Immature natural killer cell (primary cell): ENCODE data around the gene LGR5. TPM values are rescaled to one million over a fixed set of nuclear protein-coding genes. Genes with fewer than 3 reads are reported as not detected.
A peak's percentile ranks its signal among the peaks of the same experiment; 100 is the strongest.

Experiments used
- DNase-seq, 3 donors: peaks; one replicate each; pipeline ENCODE4 v3.0.0; 2022; ENCODE audit warnings: mixed read lengths in 1 of 3
- H3K27ac Mint-ChIP-seq, 6 donors: one replicate each; pipeline ENCODE4 v1.8.0; 2020; ENCODE audit warnings: mixed read lengths in 6 of 6, mild to moderate bottlenecking in 5 of 6, inconsistent platforms in 4 of 6, moderate library complexity in 3 of 6
- H3K27me3 Mint-ChIP-seq, 3 donors: one replicate each; pipeline ENCODE4 v1.8.0; 2020 to 2021; ENCODE audit warnings: low read depth in 3 of 3, mild to moderate bottlenecking in 3 of 3, mixed read lengths in 3 of 3, moderate library complexity in 3 of 3, inconsistent platforms in 1 of 3
- H3K36me3 Mint-ChIP-seq, 3 donors: one replicate each; pipeline ENCODE4 v1.8.0; 2020; ENCODE audit warnings: mixed read lengths in 3 of 3, inconsistent platforms in 2 of 3, mild to moderate bottlenecking in 2 of 3
- H3K4me1 Mint-ChIP-seq, 2 donors: one replicate each; pipeline ENCODE4 v1.8.0; 2020; ENCODE audit warnings: inconsistent platforms in 2 of 2, mild to moderate bottlenecking in 2 of 2, mixed read lengths in 2 of 2, moderate library complexity in 1 of 2
- H3K4me3 Mint-ChIP-seq, 5 donors: one replicate each; pipeline ENCODE4 v1.8.0; 2020; ENCODE audit warnings: mild to moderate bottlenecking in 5 of 5, mixed read lengths in 5 of 5, inconsistent platforms in 3 of 5, moderate library complexity in 3 of 5
- H3K9me3 Mint-ChIP-seq, 6 donors: one replicate each; pipeline ENCODE4 v1.8.0; 2020; ENCODE audit warnings: mild to moderate bottlenecking in 6 of 6, mixed read lengths in 6 of 6, inconsistent platforms in 4 of 6, moderate library complexity in 3 of 6
- polyA plus RNA-seq, 3 donors: library from polyadenylated mRNA; unstranded; fragments of 300-500 nt; fragmentation: Illumina TruSeq; gene quantifications; one replicate each; pipeline ENCODE4 v1.2.3, GENCODE V29; 2021

LGR5 gene
- polyA plus RNA-seq, 3 donors from 2014 or later = not detected

GRCh38 chr12:71585218-71585617, 145.6 kb downstream of the LGR5 start:
- Mint-ChIP-seq H3K27ac (no peak overlapping the region), H3K9me3 (peaks cover 0 to 1% (median 0%) of the 10 kb centered on the region in 6 donors), H3K36me3 (no peaks in the 10 kb centered on the region), H3K4me3 (no peak overlapping the region), H3K27me3 (peaks cover under 1 to 4% (median 1%) of the 10 kb centered on the region in 3 donors), H3K4me1 (no peaks in the 10 kb centered on the region)
- DNase-seq = no peak

- Mint-ChIP-seq H3K27ac (no peak overlapping the region), H3K9me3 (peaks cover 0 to 1% (median 0%) of the 10 kb centered on the region in 6 donors), H3K27me3 (peaks cover 1 to 9% (median 1%) of the 10 kb centered on the region in 3 donors), H3K36me3 (no peaks in the 10 kb centered on the region), H3K4me1 (no peaks in the 10 kb centered on the region), H3K4me3 (no peak overlapping the region)
- no peak for DNase-seq
Observed at GRCh38 chr12:71587012-71587411, 147.4 kb downstream of the LGR5 start.

DNA sequence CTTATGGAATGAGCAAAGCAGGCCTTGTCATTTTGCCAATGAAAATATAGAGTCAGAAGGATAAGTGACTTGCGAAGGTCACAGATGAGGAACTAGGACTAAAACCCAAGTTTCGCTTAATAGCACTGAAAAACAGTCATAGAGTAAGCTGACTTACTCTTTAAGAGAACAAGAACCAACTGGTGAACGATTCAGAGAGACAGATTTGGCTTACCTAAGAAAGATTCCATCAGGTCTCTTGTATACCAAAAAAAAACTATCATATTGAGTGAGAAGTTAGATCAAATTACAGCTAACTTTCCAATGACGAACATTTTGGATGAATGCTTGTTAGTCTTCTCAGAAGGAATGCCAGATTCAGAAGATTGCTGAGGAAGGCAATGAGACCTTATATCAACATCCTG, 149.9 kb downstream of the LGR5 start:
- Mint-ChIP-seq H3K9me3 (peaks cover 0 to 7% (median 0%) of the 10 kb centered on the region in 6 donors), H3K4me3 (no peak overlapping the region), H3K27ac (no peak overlapping the region), H3K36me3 (no peaks in the 10 kb centered on the region), H3K27me3 (peaks cover 1 to 10% (median 6%) of the 10 kb centered on the region in 3 donors), H3K4me1 (no peaks in the 10 kb centered on the region)
- DNase-seq = no peak

DNA sequence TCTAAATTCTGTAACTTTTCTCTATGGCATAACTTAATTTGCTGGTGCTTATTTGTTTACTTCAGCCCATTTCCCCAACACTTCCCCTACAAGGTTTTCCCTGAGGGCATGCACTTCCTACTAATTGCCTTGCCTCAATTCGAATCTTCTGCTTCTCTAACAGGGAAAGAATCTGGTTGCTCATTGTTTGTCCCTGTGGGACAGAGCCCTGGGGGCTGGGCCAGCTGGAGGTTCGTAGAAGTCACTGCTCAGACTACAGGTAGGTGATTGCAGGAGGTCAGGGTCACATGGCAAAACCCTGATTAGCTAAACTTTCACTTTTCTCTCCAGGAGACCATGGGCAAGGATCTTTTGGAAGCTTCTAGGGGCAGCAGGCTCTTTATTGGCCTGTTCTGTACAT, 152.0 kb downstream of the LGR5 start:
- Mint-ChIP-seq H3K9me3 (peaks cover 0 to 7% (median 0%) of the 10 kb centered on the region in 6 donors), H3K27me3 (peaks cover 5 to 23% (median 6%) of the 10 kb centered on the region in 3 donors), H3K36me3 (no peaks in the 10 kb centered on the region), H3K27ac (no peak overlapping the region), H3K4me3 (no peak overlapping the region), H3K4me1 (no peaks in the 10 kb centered on the region)
- no peak for DNase-seq

GRCh38 chr12:71592841-71593240, 153.2 kb downstream of the LGR5 start:
- Mint-ChIP-seq H3K36me3 (no peaks in the 10 kb centered on the region), H3K9me3 (peaks cover 0 to 7% (median 0%) of the 10 kb centered on the region in 6 donors), H3K27ac (no peak overlapping the region), H3K4me3 (no peak overlapping the region), H3K27me3 (peaks cover 5 to 21% (median 6%) of the 10 kb centered on the region in 3 donors), H3K4me1 (no peaks in the 10 kb centered on the region)
- DNase-seq = no peak

DNA sequence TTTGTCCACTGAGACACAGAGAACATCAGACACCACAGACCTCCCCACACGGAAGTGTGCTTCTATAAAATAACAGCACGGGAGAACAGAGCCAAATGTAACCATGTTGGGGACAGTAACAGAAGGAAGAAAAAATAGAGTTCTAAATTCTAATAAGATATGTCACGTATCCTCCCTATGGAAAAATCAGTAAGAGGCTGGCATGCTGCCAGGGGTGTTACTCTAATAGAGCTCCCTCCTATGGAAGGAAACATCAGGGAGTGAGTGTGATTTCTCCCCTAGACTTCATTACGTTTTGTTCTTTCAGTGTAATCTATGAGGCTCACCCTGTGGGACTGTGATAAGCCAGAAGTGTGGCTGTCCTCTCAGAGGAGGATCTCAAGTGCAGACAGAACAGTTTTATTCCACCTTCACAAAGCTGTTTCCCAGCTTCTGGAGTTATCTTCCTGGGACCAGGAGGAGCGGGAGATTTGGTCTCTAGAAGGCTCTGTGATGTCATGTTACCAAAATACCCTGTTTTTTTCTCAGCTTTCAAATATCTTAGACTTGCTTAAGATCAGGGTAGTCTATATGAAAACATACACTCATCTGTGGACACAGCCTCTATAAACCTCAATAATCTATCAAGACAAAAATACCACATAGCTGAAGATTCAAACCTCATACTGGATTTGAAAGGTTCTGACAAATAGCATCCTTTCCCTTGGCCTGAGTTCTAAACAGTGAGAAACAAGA, 154.8 kb downstream of the LGR5 start:
- no peaks in the 10 kb centered on the region for H3K36me3 Mint-ChIP-seq

GRCh38 chr12:71599210-71599609, 159.6 kb downstream of the LGR5 start:
- no peak overlapping the region for H3K27ac Mint-ChIP-seq
- no peaks in the 10 kb centered on the region for H3K4me1 Mint-ChIP-seq
- H3K4me3 Mint-ChIP-seq = no peak overlapping the region
- H3K9me3 Mint-ChIP-seq = peaks cover 0 to 1% (median 0%) of the 10 kb centered on the region in 6 donors
- no peaks in the 10 kb centered on the region for H3K36me3 Mint-ChIP-seq
- no peak for DNase-seq
- peaks cover 5 to 19% (median 6%) of the 10 kb centered on the region in 3 donors for H3K27me3 Mint-ChIP-seq

More for the DNA sequence above, 154.8 kb downstream of the LGR5 start:
- DNase-seq = no peak
- Mint-ChIP-seq H3K9me3 (peaks cover 0 to 6% (median 0%) of the 10 kb centered on the region in 6 donors), H3K27me3 (peaks cover 5 to 22% (median 9%) of the 10 kb centered on the region in 3 donors), H3K4me1 (no peaks in the 10 kb centered on the region), H3K4me3 (no peak overlapping the region), H3K27ac (no peak overlapping the region)

DNA sequence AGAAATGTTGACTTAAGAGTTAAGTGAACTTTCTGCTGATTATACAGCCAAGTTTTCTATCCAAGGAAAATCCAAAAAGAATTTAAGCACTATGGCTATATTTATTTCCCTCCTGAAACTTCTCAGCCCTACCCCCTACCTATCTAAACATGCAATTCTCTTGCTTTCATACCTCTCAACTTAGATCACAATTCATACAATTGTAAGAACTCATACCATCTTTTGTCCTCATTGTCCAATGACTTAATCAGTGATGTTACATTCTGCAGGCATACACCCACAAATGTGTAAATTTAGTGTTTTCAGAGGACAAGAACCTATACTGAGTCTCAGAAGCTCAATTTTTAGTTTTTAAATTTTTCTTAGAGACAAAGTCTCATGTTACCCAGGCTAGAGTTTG, 161.9 kb downstream of the LGR5 start:
- Mint-ChIP-seq H3K9me3 (peaks cover 0 to 1% (median 0%) of the 10 kb centered on the region in 6 donors), H3K36me3 (no peaks in the 10 kb centered on the region), H3K4me3 (no peak overlapping the region), H3K4me1 (no peaks in the 10 kb centered on the region), H3K27ac (no peak overlapping the region), H3K27me3 (peaks cover 1 to 3% (median 2%) of the 10 kb centered on the region in 3 donors)
- DNase-seq = no peak

DNA sequence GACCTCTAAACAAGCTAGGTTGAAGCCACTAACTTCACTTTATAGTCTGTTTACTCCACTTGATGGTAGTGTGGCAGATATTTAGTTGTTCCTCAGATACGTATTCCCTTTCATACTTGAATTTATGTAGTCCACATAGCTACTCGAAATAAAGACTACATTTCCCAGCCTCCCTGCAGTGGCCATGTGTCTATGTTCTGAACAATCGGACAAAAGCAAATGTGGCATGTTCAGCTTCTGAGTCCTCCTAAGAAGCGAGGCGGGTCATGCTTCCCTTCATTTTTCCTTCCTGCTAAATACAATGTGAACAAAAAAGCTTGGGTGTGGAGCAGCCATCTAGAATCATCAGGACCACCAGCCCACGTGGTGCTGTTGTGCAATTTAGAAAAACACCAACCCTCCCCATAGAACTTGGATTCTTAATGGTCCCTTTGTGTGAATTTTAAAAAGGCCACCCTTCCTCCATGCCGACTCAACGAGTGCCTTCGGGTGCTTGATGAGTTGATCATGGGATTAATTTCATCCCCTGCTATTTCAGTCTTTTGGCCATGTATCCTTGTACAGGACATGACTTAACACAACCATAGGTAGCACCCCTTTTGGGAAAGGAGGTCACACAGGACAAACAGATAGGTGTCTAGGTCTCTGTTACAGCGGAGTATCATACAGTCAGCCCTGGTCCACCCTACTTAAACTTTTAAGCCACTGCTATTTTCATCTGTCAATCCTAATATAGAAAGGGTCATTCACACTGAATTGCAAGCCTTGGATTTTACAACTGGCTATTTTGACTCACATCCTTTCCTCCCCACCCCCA, 163.4 kb downstream of the LGR5 start:
- peak overlapping the region in 4 of 6 donors; percentile 9 to 36 (median 23) for H3K27ac Mint-ChIP-seq
- no peak overlapping the region for H3K4me3 Mint-ChIP-seq
- no peaks in the 10 kb centered on the region for H3K4me1 Mint-ChIP-seq
- DNase-seq = no peak
- peaks cover 0 to 1% (median 0%) of the 10 kb centered on the region in 6 donors for H3K9me3 Mint-ChIP-seq
- peaks cover 1 to 3% (median 2%) of the 10 kb centered on the region in 3 donors for H3K27me3 Mint-ChIP-seq
- H3K36me3 Mint-ChIP-seq = peaks cover 0 to 5% (median 0%) of the 10 kb centered on the region in 3 donors

DNA sequence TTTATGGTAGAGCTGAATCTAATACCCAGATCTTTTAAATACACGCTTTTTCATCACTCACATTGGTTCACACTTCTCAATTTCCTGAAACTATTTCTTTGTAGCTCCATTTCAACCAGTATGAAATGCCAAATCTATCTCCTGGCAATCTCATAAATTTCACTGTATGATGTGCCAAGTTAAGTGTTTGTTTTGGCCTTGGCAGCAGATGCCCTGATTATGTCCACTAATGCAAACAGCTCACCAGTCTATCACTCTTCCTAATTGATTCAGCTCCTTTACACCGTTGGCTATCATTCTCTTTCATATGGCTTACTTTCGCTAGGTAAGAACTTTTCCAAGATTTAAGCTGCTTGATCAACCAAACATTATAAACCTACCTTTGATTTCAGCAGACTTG, 165.4 kb downstream of the LGR5 start:
- Mint-ChIP-seq H3K27ac (peak overlapping the region in 3 of 6 donors; percentile 53 to 75 (median 61)), H3K4me1 (no peaks in the 10 kb centered on the region), H3K4me3 (no peak overlapping the region), H3K9me3 (peaks cover 0 to 1% (median 0%) of the 10 kb centered on the region in 6 donors), H3K36me3 (peaks cover 4 to 19% (median 12%) of the 10 kb centered on the region in 3 donors), H3K27me3 (peaks cover 0 to 1% (median 0%) of the 10 kb centered on the region in 3 donors)
- DNase-seq = no peak

- H3K27ac Mint-ChIP-seq = peak overlapping the region in 4 of 6 donors; percentile 9 to 62 (median 35)
- no peak for DNase-seq
- no peaks in the 10 kb centered on the region for H3K4me1 Mint-ChIP-seq
- H3K27me3 Mint-ChIP-seq = peaks cover 0 to 1% (median 0%) of the 10 kb centered on the region in 3 donors
- H3K9me3 Mint-ChIP-seq = no peaks in the 10 kb centered on the region
- H3K4me3 Mint-ChIP-seq = no peak overlapping the region
- peaks cover 11 to 43% (median 21%) of the 10 kb centered on the region in 3 donors for H3K36me3 Mint-ChIP-seq
Observed at GRCh38 chr12:71607494-71608330, 168.1 kb downstream of the LGR5 start.

GRCh38 chr12:71610031-71610795, 170.6 kb downstream of the LGR5 start:
- H3K4me3 Mint-ChIP-seq = no peak overlapping the region
- no peaks in the 10 kb centered on the region for H3K4me1 Mint-ChIP-seq
- DNase-seq = no peak
- H3K27ac Mint-ChIP-seq = peak overlapping the region; percentile 26 to 77 (median 59)
- H3K9me3 Mint-ChIP-seq = no peaks in the 10 kb centered on the region
- H3K27me3 Mint-ChIP-seq = no peaks in the 10 kb centered on the region
- H3K36me3 Mint-ChIP-seq = peaks cover 19 to 63% (median 27%) of the 10 kb centered on the region in 3 donors

DNA sequence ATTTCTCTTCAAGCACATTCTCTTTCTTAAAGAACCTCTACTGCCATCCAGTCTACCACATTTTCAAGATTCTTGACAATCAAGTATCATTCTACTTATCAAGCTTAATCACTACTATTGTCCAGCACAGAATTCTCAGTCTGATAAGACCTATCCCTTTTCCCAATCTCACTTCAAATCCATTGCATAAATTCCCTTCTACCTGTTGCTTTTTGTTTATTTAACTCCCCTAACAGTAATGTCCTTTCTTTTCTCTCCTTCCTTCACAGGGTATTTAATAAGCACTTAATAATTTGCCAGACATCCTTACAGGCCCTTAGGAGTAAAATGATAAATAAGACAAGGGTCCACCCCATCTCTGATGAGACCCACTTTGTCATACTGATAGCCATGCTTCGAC, 182.3 kb downstream of the LGR5 start:
- Mint-ChIP-seq H3K4me3 (no peak overlapping the region), H3K36me3 (peaks cover 28 to 58% (median 36%) of the 10 kb centered on the region in 3 donors)

More for the DNA sequence above, 182.3 kb downstream of the LGR5 start:
- H3K27ac Mint-ChIP-seq = peak overlapping the region; percentile 0 to 31 (median 12)
- no peaks in the 10 kb centered on the region for H3K27me3 Mint-ChIP-seq
- H3K4me1 Mint-ChIP-seq = peaks cover 8 to 19% of the 10 kb centered on the region in 2 donors
- no peaks in the 10 kb centered on the region for H3K9me3 Mint-ChIP-seq
- DNase-seq = no peak
